Upper lobe of left lung (tissue), 6 donors: ENCODE results near the gene PTPRG. TPM values are rescaled to one million over a fixed set of nuclear protein-coding genes. Genes with fewer than 3 reads are reported as not detected.

Experiments
- ATAC-seq, 2 donors: fragments of 200-7000 bp; cut with Tn5 transposase; one replicate each; pipeline ENCODE4 v1.9.1; 2022; ENCODE audit warnings: mild to moderate bottlenecking in 2 of 2, moderate library complexity in 2 of 2; ENCODE audit not compliant: low FRiP score in 2 of 2
- DNase-seq, 2 donors: peaks; one replicate each; pipeline ENCODE4 v3.0.0-alpha.2; 2019 to 2020
- H3K27ac ChIP-seq, 4 donors: fragments of 200-600 bp; sonication (generic); one replicate each; pipeline ENCODE4 v1.5.1; 2016 to 2019
- H3K27me3 ChIP-seq, 4 donors: fragments of 200-600 bp; sonication (generic); one replicate each; pipeline ENCODE4 v1.5.1; 2017 to 2019
- H3K36me3 ChIP-seq, 4 donors: fragments of 200-600 bp; sonication (generic); one replicate each; pipeline ENCODE4 v1.5.1; 2016 to 2019
- H3K4me1 ChIP-seq, 4 donors: fragments of 200-600 bp; sonication (generic); one replicate each; pipeline ENCODE4 v1.5.1; 2018 to 2019
- H3K4me3 ChIP-seq, 4 donors: fragments of 200-600 bp; sonication (generic); one replicate each; pipeline ENCODE4 v1.5.1; 2017 to 2019; ENCODE audit warnings: mild to moderate bottlenecking in 2 of 4, moderate library complexity in 1 of 4
- H3K9me3 ChIP-seq, 4 donors: fragments of 200-600 bp; sonication (generic); one replicate each; pipeline ENCODE4 v1.5.1; 2018 to 2019
- CTCF ChIP-seq, 6 experiments: fragments of 450-650 bp in 4 of 6; fragments of 200-600 bp in 2 of 6; sonication (generic) in 2 of 6; IDR thresholded peaks; one replicate each; pipeline ENCODE4 v1.5.1; 2016 to 2019; ENCODE audit warnings: antibody characterized with exemption in 6 of 6
- EP300 ChIP-seq, 4 donors: sonication (generic); formaldehyde crosslinking; IDR thresholded peaks; one replicate each; pipeline ENCODE4 v1.5.1; 2017; ENCODE audit warnings: antibody characterized with exemption in 4 of 4, control low read depth in 2 of 4
- POLR2A ChIP-seq, 4 donors: fragments of 450-650 bp; IDR thresholded peaks; one replicate each; pipeline ENCODE4 v1.5.1; 2016 to 2017; ENCODE audit warnings: antibody characterized with exemption in 4 of 4, mild to moderate bottlenecking in 2 of 4
- POLR2AphosphoS5 ChIP-seq, 2 donors: sonication (generic); formaldehyde crosslinking; IDR thresholded peaks; one replicate each; pipeline ENCODE4 v1.5.1; 2017; ENCODE audit warnings: antibody characterized with exemption in 2 of 2
- WGBS, 2 donors: methylation state at CpG; one replicate each; pipeline ENCODE4 v1.1.5; 2017 to 2018; 5-methylcytosine and 5-hydroxymethylcytosine counted together
- total RNA-seq, 6 donors: library from RNA; depleted of rRNA in 4 of 6; stranded (reverse); fragments of >200 nt in 4 of 6; gene quantifications; one replicate each; pipeline versions ENCODE4 v1.1.0 to v1.2.1, GENCODE V29; 2016 to 2021
- donor health status: DM: no; HTN: no; CAD: no; lungs with moderate emphysema.
- donor health status: DM: no; HTN: yes; CAD: no; lungs with severe emphysema.

PTPRG gene
- total RNA-seq, 6 donors from 2014 or later: 58.7 to 101 (median 68.8) TPM

GRCh38 chr3:62293051-62293780, 731.8 kb downstream of the PTPRG start:
- H3K9me3 ChIP-seq: no peaks in the 10 kb centered on the region
- 88 to 94% methylated on average over 2 of the region's 2 CpGs for WGBS, 2 donors
- H3K36me3 ChIP-seq: peaks cover 0 to 28% (median 4%) of the 10 kb centered on the region in 4 donors
- H3K4me3 ChIP-seq: no peak overlapping the region
- TF ChIP-seq POLR2A (IDR thresholded peaks at IDR 0.05): no peak
- no peaks in the 10 kb centered on the region for H3K4me1 ChIP-seq
- no peak for ATAC-seq
- H3K27me3 ChIP-seq: no peaks in the 10 kb centered on the region
- H3K27ac ChIP-seq: no peak overlapping the region
- no peak for DNase-seq

- Histone ChIP-seq H3K27ac (no peak overlapping the region), H3K36me3 (peaks cover 0 to 23% (median 4%) of the 10 kb centered on the region in 4 donors), H3K27me3 (no peaks in the 10 kb centered on the region), H3K4me1 (no peaks in the 10 kb centered on the region), H3K4me3 (no peak overlapping the region), H3K9me3 (no peaks in the 10 kb centered on the region)
- no peak for DNase-seq
- TF ChIP-seq POLR2A (IDR thresholded peaks at IDR 0.05) (no peak), EP300 (IDR thresholded peaks at IDR 0.05) (no peak), POLR2AphosphoS5 (IDR thresholded peaks at IDR 0.05) (no peak), CTCF (IDR thresholded peaks at IDR 0.05) (no peak)
- no peak for ATAC-seq
- 81 to 83% methylated on average over 2 of the region's 2 CpGs for WGBS, 2 donors
Observed at GRCh38 chr3:62295571-62295970, 734.2 kb downstream of the PTPRG start.

DNA sequence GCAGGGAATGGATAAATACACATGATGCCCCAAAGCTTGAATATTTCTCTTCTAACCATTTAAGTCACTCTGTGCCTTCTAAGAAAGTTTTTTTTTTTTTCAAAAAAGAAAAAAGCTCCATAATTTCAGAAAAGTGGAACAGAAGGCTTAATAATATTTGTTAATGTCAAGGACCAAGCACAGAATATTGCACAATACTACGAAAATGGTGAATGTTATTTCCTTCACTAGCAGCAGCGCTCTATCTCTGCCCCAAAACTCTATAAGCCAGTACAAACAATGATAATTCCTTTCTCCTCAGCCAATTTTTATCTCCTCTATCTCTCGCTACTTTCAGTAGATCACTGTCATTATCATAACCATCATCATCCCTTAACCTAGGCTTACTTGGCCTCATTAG, 739.2 kb downstream of the PTPRG start:
- 78 to 83% methylated on average over 3 of the region's 3 CpGs for WGBS, 2 donors
- Histone ChIP-seq H3K36me3 (no peaks in the 10 kb centered on the region), H3K27me3 (no peaks in the 10 kb centered on the region), H3K4me3 (no peak overlapping the region), H3K27ac (no peak overlapping the region), H3K9me3 (peaks cover 0 to 5% (median 0%) of the 10 kb centered on the region in 4 donors), H3K4me1 (no peaks in the 10 kb centered on the region)
- TF ChIP-seq CTCF (IDR thresholded peaks at IDR 0.05) (no peak), EP300 (IDR thresholded peaks at IDR 0.05) (no peak), POLR2AphosphoS5 (IDR thresholded peaks at IDR 0.05) (no peak), POLR2A (IDR thresholded peaks at IDR 0.05) (no peak)
- no peak for DNase-seq
- no peak for ATAC-seq

- Histone ChIP-seq H3K4me1 (no peaks in the 10 kb centered on the region), H3K27ac (no peak overlapping the region), H3K9me3 (no peaks in the 10 kb centered on the region), H3K36me3 (no peaks in the 10 kb centered on the region), H3K4me3 (no peak overlapping the region), H3K27me3 (no peaks in the 10 kb centered on the region)
- DNase-seq: no peak
- no peak for ATAC-seq
- WGBS, 2 donors: 42 to 47% methylated on average over 1 of the region's 1 CpG
- no peak for TF ChIP-seq EP300 (IDR thresholded peaks at IDR 0.05)
- no peak for TF ChIP-seq POLR2A (IDR thresholded peaks at IDR 0.05)
- TF ChIP-seq CTCF (IDR thresholded peaks at IDR 0.05): no peak
- no peak for TF ChIP-seq POLR2AphosphoS5 (IDR thresholded peaks at IDR 0.05)
Observed at GRCh38 chr3:62312201-62312600, 750.8 kb downstream of the PTPRG start.

DNA sequence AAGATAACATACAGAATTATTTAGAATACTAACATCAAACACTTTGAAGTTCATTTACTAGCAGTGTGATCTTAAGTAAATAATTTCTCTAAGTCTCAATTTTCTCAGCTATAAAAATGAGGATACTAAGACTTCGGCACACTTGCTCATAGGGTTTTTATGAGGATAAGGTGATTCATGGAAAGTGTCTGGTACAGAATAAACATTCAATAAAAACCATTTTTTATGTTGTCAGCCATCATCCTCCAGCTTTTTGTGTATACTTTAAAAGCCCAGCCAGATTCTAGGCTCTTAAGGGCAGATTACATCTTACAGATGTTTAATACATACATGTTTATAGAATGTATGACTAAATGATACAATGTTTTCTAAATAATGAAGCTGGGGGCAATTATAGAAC, 755.2 kb downstream of the PTPRG start:
- DNase-seq: no peak
- H3K36me3 ChIP-seq: no peaks in the 10 kb centered on the region
- no peak for ATAC-seq
- peaks cover 0 to 14% (median 3%) of the 10 kb centered on the region in 4 donors for H3K4me1 ChIP-seq
- 88 to 94% methylated on average over 1 of the region's 1 CpG for WGBS, 2 donors
- no peak overlapping the region for H3K4me3 ChIP-seq
- no peak overlapping the region for H3K27ac ChIP-seq
- TF ChIP-seq POLR2AphosphoS5 (IDR thresholded peaks at IDR 0.05): no peak
- no peak for TF ChIP-seq CTCF (IDR thresholded peaks at IDR 0.05)
- TF ChIP-seq EP300 (IDR thresholded peaks at IDR 0.05): no peak
- TF ChIP-seq POLR2A (IDR thresholded peaks at IDR 0.05): no peak
- peaks cover 0 to 7% (median 0%) of the 10 kb centered on the region in 4 donors for H3K27me3 ChIP-seq
- H3K9me3 ChIP-seq: peaks cover 0 to 3% (median 0%) of the 10 kb centered on the region in 4 donors
